ENCODE data around the gene TGFBR2.

TGFBR2 gene

DNA sequence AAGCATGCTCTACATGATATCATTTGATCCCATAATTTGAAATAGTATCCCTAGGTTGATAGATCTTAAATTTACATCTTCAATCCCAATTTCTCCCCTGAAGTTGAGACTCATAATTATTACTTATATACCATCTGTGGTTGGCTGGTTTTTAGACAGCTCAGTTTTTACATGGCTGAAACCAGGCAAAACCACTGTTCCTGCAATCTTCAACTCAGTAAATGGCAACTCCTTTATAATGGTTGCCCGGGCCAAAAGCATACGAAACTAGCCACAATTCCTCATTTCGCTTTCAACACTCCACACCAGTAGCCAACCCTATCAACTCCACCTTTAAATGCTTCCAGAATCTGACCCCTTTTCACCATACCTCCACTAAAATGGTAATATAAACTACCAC is 118.5 kb downstream of the TGFBR2 start:
- no peak for DNase-seq

DNA sequence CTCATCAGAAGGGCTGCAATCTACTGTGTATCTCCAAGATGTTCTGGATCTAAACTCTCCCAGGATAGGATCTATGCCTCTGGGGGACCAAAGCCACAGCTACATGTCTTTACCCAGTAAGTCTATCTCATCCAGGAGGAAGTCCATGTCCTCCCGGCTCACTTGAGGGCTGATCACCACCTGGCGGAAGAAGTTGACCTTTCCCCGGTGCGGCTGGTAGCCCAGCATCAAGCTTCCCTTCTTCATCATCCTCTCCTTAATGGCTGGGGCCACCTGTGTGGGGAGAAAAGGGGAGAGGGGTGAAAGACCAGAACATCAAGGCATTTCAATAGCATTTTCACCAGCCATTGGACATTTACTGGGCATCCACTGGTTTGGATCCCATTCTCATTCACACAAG is 121.7 kb downstream of the TGFBR2 start:
- no peak for DNase-seq

DNA sequence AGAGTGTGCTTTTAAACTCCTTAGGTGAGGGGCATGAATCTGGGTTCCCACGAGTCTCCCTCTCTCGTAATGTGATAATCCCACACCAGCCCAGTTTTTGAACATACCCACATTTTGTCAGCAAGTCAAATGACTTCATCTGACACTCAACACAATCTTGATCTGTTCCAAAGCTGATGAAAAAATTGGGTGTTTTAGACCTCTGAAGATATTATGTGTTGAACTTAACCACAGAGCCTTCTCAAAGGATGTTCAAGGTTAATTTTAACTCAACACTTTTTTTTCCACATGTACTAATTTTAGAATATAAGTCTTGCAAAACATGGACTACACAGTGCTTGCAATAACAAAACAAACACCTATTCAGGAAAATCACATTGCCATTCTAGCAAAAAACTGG is 123.1 kb downstream of the TGFBR2 start:
- DNase-seq: no peak

DNA sequence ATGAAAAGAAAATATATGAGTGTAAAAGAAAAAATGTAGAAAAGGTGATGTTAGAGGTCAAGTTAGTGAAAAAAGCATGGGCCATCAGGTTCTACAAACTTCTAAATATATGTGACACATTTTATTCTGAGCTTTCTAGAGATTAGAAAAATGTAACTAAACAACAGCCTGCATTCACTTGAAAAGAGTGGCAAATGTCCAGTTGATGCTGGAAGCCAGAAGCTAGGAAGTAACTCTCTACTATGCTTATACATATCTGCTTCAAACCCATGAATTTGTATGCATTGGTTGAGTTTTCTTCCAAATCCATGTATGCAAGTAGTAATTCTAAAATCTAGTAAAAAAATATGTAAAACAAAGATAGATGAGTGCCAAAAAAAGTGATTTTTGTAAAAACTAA is 123.5 kb downstream of the TGFBR2 start:
- DNase-seq: no peak

DNA sequence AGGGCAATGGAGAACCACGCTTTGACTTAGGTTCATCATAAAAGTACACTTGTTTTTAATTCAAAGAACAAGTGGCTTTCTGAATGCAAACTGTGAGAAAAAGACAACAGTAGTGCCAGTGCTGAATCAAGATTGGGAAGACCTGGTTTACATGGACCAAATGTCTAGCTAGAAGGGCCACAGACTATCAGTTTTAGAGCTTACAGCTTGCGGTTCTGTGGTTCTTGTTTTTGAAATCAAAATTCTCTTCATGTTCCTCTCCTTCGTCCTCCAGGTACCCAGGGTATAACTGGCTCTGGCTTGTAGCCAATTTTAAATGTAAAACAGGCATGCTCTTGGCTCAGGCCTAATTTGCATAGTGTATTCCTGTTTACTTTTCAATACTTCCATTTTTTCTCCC is 124.6 kb downstream of the TGFBR2 start:
- DNase-seq: no peak

DNA sequence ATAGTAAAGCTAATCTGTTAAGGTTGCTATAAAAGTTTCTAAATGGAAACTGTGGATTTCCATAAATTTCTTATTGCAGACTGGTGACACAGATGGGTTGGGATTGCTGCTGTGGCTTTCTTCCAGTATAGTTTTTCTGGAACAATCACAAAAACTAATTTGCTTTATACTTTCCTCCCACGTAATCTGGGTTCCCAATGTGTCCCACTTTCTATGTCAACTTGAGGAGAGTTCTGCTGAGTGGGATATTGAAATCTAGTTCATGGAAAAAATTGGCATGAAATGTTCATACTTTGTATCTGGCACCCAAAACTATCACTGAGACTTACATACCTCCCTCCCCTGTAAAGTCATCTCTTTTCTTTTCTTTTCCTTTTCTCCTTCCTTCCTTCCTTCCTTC is 126.8 kb downstream of the TGFBR2 start:
- no peak for DNase-seq

DNA sequence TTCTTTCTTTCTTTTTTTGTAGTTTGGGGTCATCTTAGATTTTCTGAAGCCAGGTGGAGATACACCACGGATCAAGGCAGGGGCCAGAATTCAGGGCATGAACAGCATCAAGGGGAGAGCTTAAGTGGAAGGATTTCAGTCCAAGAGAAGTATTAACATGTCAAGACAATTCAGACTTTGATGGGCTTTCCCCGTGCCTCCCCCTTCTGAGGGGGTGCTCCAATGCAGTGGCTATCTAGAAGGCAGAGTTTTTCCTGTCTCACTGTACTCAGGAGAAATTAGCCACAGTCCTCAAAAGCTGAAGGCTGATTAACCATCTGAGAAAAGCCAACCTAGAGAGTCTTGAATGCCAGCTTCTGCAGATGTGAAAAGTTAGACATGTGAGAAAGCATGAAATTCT is 127.3 kb downstream of the TGFBR2 start:
- DNase-seq: no peak

DNA sequence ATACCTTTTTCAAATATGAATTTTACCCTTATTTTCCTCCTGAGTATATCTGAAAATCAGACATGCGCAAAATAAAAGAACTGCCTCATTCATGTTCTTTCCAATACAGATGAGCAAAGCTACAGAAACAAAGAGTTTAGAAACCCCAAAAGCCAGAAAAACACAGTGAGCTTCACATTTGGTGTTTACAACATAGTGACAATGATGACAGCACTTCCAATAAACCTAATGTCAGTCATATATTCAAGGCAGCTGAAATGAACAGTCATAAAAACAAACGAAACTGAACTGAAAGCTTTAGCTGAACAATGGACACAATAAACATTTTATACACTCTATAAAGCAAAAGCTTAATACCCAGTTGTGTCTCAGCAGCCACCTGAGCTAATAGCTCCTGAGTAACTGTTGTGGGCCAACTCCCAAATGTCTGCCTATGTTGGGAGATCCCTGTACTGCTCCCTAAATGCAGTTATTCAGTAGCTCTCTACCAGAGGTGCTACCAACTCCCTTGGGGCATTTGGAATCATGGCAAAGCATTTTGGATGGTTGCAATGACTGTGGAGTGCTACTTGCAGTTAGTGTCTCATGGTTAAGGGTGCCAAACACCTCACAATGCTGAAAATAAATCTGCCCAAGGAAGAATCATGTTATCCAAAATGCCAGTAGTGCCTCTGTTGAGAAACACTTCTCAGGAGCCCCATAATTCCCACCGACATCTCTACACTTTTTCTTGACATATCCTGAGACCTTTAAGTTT is 131.5 kb downstream of the TGFBR2 start:
- DNase-seq: no peak

DNA sequence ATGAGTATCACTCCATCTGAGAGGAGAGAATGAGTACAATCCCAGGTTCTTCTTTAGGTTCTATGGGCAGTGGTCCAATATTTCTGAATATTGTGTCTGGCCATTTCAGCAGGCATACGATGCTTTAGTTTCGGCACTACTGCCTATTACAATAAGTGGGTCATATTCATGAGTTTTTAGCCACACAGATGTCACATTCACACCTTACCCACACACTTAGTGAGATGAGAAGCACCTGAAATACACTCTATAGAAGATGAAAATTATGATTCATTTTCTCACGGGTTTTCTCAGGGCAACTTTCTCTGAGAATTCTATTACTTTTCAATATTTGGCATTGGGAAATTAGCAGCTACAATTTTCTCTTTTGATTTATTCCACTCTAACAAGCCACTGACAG is 132.2 kb downstream of the TGFBR2 start:
- DNase-seq: no peak

DNA sequence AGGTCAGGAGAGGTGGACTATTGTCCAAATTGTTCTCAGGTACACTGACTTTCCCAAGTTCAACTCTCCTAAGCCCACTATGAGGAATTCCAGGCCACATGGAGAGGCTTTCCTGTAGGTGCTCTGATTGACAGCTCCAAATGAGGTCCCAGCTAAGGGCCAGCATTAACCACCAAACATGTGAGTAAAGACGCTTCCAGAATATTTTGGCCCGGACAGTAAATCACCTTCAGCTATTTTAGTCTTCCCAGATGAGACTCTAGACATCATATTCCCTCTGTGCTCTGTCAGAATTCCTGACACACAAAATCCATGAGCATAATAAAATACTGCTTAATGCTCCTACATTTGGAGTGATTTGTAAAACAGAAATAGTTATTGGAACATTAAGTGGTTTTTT is 135.5 kb downstream of the TGFBR2 start:
- no peak for DNase-seq

DNA sequence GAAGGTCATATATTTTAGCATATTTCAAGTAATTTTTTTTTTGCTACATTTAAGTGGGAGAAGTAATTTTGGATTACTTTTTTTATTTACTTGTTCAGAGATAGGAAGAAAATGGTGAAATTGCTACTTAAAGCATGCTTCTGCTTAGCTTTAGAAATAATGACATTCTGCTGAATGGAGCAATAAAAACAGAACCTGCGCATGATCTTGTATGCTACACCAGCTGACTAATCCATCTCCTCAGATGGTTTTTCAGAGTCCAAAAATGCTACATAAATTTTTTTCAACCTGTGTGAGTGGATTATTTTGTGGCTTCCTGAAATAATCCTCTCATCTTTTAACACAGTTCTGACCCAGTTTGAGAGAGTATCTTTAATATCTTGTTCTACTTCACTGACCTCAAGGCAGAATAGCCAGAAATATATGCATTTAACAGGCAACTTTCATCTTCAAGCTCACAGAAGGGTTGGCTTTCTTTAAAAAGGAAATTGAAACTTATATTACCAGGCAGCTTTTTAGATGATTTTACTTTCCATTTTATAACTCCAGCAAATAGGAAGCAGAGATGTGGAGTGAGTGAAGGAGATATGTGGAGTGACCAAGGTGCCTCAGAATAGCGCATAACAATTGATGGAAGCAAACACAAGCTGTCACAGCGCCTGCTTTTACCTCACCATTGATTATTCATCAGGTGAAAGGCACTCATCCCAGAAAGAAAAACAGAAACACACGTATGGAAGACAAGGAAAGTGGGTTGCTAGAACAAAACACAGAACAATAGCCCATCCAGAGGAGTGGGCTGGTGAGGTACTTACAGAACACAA is 136.6 kb downstream of the TGFBR2 start:
- no peak for DNase-seq

Measured in CD4-positive, alpha-beta T cell treated with Interleukin-4 for 1 hour (primary cell).